OCI-LY7 (cell line): Measurements from ENCODE around the gene MEF2C. TPM values are rescaled to one million over a fixed set of nuclear protein-coding genes. Genes with fewer than 3 reads are reported as not detected.

Source experiments
- BruUV-seq: library from RNA; stranded (reverse); fragments of 400-500 nt; replicated peaks from 2 replicates; lab custom pipeline; 2021; lab: Mats Ljungman, UMichigan
- CTCF ChIA-PET: fragments of 300-600 bp; sonication (Branson Sonifier 250); formaldehyde crosslinking; loops from one replicate; lab custom pipeline; 2022; ENCODE audit warnings: antibody characterized with exemption; ENCODE audit not compliant: unreplicated experiment; lab: Charles Lee
- POLR2A ChIA-PET: fragments of 300-600 bp; sonication (Branson Sonifier 250); formaldehyde crosslinking; loops from one replicate; lab custom pipeline; 2022; ENCODE audit warnings: antibody characterized with exemption; lab: Charles Lee
- DNase-seq: peaks from one replicate; pipeline ENCODE4 v3.0.0-alpha.2; 2015; ENCODE audit warnings: low spot score
- H2AFZ ChIP-seq: fragments of 200-600 bp; sonication (generic), shearing (Covaris generic); 2 replicates; pipeline ENCODE4 v1.6.1; 2014; ENCODE audit warnings: mild to moderate bottlenecking, antibody characterized with exemption, low read length, moderate library complexity
- H3K27ac ChIP-seq: fragments of 200-600 bp; sonication (generic); 2 replicates; pipeline ENCODE4 v1.5.1; 2014; ENCODE audit warnings: mixed run types, low read depth, mild to moderate bottlenecking, moderate library complexity, low read length, inconsistent platforms; ENCODE audit not compliant: poor library complexity, severe bottlenecking
- H3K36me3 ChIP-seq: fragments of 200-600 bp; sonication (generic); 2 replicates; pipeline ENCODE4 v1.6.1; 2014; ENCODE audit warnings: mild to moderate bottlenecking, antibody characterized with exemption, low read length, moderate library complexity, mixed read lengths; ENCODE audit not compliant: insufficient read depth
- H3K4me1 ChIP-seq: fragments of 200-600 bp; sonication (generic); 2 replicates; pipeline ENCODE4 v1.5.1; 2014; ENCODE audit warnings: mild to moderate bottlenecking, low read length; ENCODE audit not compliant: insufficient read depth, poor library complexity, severe bottlenecking
- H3K4me2 ChIP-seq: fragments of 200-600 bp; sonication (generic); 2 replicates; pipeline ENCODE4 v1.6.1; 2014; ENCODE audit warnings: mild to moderate bottlenecking, low read length
- H3K4me3 ChIP-seq: fragments of 200-600 bp; sonication (generic); 2 replicates; pipeline ENCODE4 v1.5.1; 2014; ENCODE audit warnings: mild to moderate bottlenecking, low read depth, low read length; ENCODE audit not compliant: poor library complexity, severe bottlenecking
- H3K79me2 ChIP-seq: fragments of 200-600 bp; sonication (generic); 2 replicates; pipeline ENCODE4 v1.6.1; 2016; ENCODE audit warnings: low read depth, mild to moderate bottlenecking, low read length, moderate library complexity, mixed read lengths; ENCODE audit not compliant: insufficient read depth
- H3K9me2 ChIP-seq: fragments of 200-600 bp; sonication (generic); 2 replicates; pipeline ENCODE4 v1.6.1; 2016; ENCODE audit warnings: mild to moderate bottlenecking, low read length, mixed read lengths; ENCODE audit not compliant: insufficient read depth
- H3K9me3 ChIP-seq: fragments of 200-600 bp; sonication (generic); 2 replicates; pipeline ENCODE4 v1.6.1; 2014; ENCODE audit warnings: mild to moderate bottlenecking, mixed run types, low read length, mixed read lengths
- H4K20me1 ChIP-seq: fragments of 200-600 bp; sonication (generic); 2 replicates; pipeline ENCODE4 v1.6.1; 2014; ENCODE audit warnings: mild to moderate bottlenecking, antibody characterized with exemption, low read length, moderate library complexity, mixed read lengths; ENCODE audit not compliant: insufficient read depth
- CTCF ChIP-seq: fragments of 200-600 bp; sonication (generic); conservative IDR thresholded peaks from 2 replicates; pipeline ENCODE4 v1.5.1; 2014; ENCODE audit warnings: mild to moderate bottlenecking, antibody characterized with exemption, low read length, moderate library complexity, mixed read lengths
- EZH2phosphoT487 ChIP-seq: fragments of 200-600 bp; sonication (generic); IDR thresholded peaks from 2 replicates; pipeline ENCODE4 v1.6.1; 2018; ENCODE audit warnings: low read depth, borderline replicate concordance, mild to moderate bottlenecking, mixed run types, antibody characterized with exemption, low read length, moderate library complexity, mixed read lengths
- intact Hi-C: fragments of 100-400 bp; cut with micrococcal nuclease; formaldehyde crosslinking; loops from one replicate; pipeline ENCODE4 v1.10.0; 2022; ENCODE audit not compliant: unreplicated experiment
- total RNA-seq, 2 experiments: library from RNA; depleted of rRNA in 1 of 2; stranded (reverse); fragments of >200 nt in 1 of 2; shearing (Covaris generic) in 1 of 2; gene quantifications; 2 replicates each; pipeline ENCODE4 v1.2.3, GENCODE V29; 2014 to 2022

MEF2C gene
- total RNA-seq, 2 experiments from 2014 or later: 5.5 to 57.6 TPM

GRCh38 chr5:88925692-88926490, 42.9 kb upstream of the MEF2C start:
- Histone ChIP-seq H2AFZ (no peak overlapping the region), H3K4me3 (no peak overlapping the region), H3K4me2 (no peak overlapping the region), H3K79me2 (no peaks in the 10 kb centered on the region), H3K27ac (no peak overlapping the region), H3K9me2 (no peaks in the 10 kb centered on the region), H4K20me1 (no peaks in the 10 kb centered on the region), H3K36me3 (no peaks in the 10 kb centered on the region), H3K9me3 (no peaks in the 10 kb centered on the region), H3K4me1 (no peaks in the 10 kb centered on the region)
- no peak for DNase-seq
- TF ChIP-seq EZH2phosphoT487 (no peak), CTCF (no peak)
- BruUV-seq: no TSS peak
- ChIA-PET POLR2A (interaction anchor here (0.6 to 1.8 kb wide), 3 partner anchors 10 to 202 kb away, joined by 3 to 7 read pairs (median 4); no protein-coding TSS in a partner anchor), CTCF (no interaction called here)
- intact Hi-C loops: no loop called here

GRCh38 chr5:88924330-88924657, 41.3 kb upstream of the MEF2C start:
- H3K9me2 ChIP-seq: no peaks in the 10 kb centered on the region
- POLR2A ChIA-PET: interaction anchor here (0.7 kb wide), 1 partner anchor 399 kb away, joined by 3 read pairs; no protein-coding TSS in a partner anchor
- no peaks in the 10 kb centered on the region for H3K9me3 ChIP-seq
- H3K27ac ChIP-seq: no peak overlapping the region
- no peak for DNase-seq
- H3K79me2 ChIP-seq: no peaks in the 10 kb centered on the region
- H3K4me1 ChIP-seq: no peaks in the 10 kb centered on the region
- TF ChIP-seq CTCF (no peak), EZH2phosphoT487 (no peak)
- H3K4me3 ChIP-seq: no peak overlapping the region
- no peak overlapping the region for H3K4me2 ChIP-seq
- no peaks in the 10 kb centered on the region for H4K20me1 ChIP-seq
- CTCF ChIA-PET: no interaction called here
- BruUV-seq: no TSS peak
- H2AFZ ChIP-seq: no peak overlapping the region
- intact Hi-C loops: no loop called here
- no peaks in the 10 kb centered on the region for H3K36me3 ChIP-seq
